ENCODE results near the gene NKAIN2. TPM values are rescaled to one million over a fixed set of nuclear protein-coding genes. Genes with fewer than 3 reads are reported as not detected.
"Not testable (repeated sequence)": the region's sequence is repeated elsewhere in the genome, so short reads cannot be mapped to it uniquely, and the experiment has no call there.

Gene NKAIN2
- total RNA-seq, 1 experiment from 2014 or later = 0.15 TPM

DNA sequence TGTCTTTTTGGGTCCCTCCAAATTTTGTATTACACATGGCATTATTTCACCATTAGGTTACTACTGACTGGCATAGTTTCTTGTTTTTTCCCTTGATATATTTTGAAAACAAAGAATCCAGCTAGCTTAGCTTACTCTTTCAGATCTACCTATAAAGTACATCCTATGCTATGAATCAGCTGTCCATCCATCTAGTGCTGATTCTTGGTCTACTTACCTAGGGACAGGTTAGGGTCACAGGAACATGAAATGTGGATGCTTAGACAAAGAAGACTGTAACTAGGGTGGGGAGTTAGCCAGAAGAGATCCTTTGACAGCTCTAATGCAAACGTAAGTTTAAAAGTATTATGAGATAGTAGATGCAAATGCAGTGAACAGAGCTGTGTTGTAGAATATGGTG lies 91.7 kb downstream of the NKAIN2 start:
- DNase-seq (ENCODE audit: low read depth) = no peak

- no peak for DNase-seq (ENCODE audit: low read depth)
These were observed 92.1 kb downstream of the NKAIN2 start for GRCh38 chr6:123895806-123896205.

GRCh38 chr6:123896869-123897268 lies 93.2 kb downstream of the NKAIN2 start:
- DNase-seq (ENCODE audit: low read depth) = no peak

DNA sequence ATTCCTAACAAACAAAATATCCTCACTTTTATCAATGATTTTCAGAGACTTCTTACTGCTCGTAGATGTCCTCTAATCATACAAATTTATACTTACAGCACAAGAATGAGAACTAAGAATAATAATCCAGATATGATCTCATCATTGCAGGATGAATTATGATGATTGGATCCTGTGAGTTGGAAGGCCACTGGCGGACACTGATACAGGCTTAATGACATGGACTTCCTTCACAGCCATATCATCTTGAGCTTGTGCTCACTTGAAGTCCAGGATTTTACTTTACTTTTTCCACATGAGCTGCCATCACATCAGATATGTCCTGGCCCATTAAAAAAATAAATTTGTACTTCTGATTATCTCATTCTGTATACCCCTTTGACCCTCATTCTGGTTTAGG lies 94.3 kb downstream of the NKAIN2 start:
- DNase-seq (ENCODE audit: low read depth) = no peak

GRCh38 chr6:123898665-123899064 lies 95.0 kb downstream of the NKAIN2 start:
- DNase-seq (ENCODE audit: low read depth) = no peak

DNA sequence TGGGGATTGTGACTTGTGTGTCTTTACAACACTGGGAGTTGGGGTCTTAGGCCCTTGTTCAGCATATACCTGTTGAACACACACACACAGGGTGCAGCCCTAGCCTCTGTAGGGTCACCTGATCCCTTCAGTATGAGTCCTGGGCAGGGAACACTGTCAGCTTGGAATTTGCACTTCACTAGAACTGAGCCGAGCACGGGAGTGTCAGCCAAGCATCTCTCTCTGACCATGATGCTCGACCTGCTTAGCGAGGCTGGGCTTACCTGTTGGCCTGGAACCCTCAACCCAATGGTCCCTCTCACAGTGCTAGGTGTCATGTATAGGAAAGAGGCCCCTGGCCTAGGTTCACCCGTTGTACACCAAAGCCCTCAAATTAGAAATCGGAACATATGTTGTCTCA lies 96.1 kb downstream of the NKAIN2 start:
- no peak for DNase-seq (ENCODE audit: low read depth)

DNA sequence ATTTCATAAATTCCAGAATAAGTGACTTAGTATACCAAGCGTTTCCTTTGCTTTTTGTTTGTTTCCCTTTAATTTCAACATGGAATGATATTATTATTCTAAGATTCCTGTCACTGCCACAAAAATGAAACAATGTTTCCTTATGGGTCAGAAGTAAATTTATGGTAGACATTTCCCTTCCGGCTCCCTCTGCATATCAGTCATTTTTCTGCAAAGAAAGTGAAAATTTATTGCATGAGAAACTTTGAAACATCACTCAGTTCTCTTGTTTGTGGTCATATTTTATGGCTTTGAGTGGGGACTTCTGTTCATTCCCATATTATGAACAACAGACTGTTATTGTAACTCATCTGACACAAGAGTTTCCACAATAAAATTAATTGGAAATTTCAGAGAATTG lies 97.8 kb downstream of the NKAIN2 start:
- no peak for DNase-seq (ENCODE audit: low read depth)

DNA sequence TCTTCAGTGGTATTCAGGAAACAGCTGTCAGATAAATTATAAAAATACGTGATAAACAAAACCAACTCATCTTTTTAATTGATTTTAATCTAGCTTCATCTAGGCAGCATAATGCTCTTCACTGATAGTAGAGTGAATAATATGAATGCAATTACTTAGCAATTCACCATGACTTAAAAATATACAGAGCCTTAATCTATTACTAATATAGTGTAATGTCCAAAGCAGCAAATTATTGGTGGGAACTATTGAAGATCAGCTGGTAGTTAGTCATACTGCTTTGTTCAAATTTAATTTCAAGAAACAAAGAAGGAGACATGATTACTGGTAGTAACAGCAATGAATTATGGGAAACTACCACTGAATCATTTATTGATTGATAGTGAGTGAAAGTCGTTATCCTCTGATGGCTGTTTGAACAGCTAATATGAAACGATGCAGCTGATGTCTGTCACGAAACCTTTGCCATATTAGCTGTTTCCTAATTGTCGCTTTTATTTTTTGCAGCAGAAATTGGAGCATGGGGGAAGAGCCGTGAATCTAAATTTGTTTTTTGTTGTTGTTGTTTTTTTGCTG lies 99.2 kb downstream of the NKAIN2 start:
- DNase-seq (ENCODE audit: low read depth) = no peak

DNA sequence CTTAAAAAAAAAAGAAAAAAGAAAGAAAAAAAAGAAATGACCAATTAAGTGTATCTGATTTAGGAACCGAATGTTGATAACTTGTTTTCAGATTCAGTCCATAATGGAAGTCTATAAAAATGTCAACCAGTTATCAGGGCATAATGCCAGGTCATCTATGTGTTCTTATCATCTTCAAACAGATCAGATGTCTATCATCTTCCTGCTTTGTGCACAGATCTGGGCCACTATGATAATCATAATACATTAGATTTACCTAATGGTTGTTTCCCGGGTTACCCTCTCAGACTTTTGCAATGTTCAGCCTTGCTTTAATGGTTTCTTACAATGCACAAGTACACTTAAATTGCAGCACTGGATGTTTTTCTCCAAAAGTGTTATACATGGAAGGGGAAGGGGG lies 100.6 kb downstream of the NKAIN2 start:
- DNase-seq (ENCODE audit: low read depth) = no peak

- DNase-seq (ENCODE audit: low read depth) = no peak
These were observed 105.1 kb downstream of the NKAIN2 start for GRCh38 chr6:123908797-123909196.

DNA sequence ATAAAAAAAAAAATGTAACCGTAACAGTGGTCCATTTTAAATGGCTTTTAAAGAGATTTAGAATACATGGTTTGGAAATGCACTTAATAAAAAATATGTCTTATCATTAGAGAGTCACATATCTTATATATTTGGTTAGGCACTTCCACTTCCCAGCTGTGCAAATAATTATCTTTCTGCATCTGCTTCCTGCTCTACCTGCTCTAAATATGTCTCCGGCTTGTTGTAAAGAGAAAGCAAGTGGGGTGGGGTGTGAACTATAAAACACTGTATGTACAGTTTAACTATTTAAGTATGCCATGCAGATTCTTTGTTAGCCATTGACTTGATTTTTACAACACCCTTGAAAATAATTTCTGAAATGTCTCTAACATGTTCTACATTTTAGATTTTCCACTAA lies 106.3 kb downstream of the NKAIN2 start:
- DNase-seq (ENCODE audit: low read depth) = no peak

- DNase-seq (ENCODE audit: low read depth) = no peak
These were observed 110.2 kb downstream of the NKAIN2 start for GRCh38 chr6:123913863-123914262.

- DNase-seq (ENCODE audit: low read depth) = not testable (repeated sequence)
These were observed 119.7 kb downstream of the NKAIN2 start for GRCh38 chr6:123923379-123923778.

DNA sequence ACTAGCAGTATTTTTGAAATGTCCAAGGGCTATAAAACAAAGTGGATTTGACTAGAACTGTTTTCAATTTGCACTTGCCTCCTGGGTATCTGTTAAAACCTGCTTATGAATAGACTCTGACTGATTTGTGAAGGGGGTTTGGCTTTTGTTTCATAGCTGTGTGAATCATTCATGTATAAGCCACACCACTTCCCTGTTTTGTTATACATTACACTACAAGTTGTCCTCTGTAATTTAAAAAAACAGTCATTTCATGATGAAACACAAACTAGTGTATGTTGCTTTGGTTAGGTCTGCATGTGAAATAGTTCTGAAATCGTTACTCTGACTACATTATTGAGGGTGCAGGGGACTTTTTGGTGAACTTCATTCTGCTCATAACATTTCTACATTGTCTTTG lies 121.7 kb downstream of the NKAIN2 start:
- DNase-seq (ENCODE audit: low read depth) = no peak

DNA sequence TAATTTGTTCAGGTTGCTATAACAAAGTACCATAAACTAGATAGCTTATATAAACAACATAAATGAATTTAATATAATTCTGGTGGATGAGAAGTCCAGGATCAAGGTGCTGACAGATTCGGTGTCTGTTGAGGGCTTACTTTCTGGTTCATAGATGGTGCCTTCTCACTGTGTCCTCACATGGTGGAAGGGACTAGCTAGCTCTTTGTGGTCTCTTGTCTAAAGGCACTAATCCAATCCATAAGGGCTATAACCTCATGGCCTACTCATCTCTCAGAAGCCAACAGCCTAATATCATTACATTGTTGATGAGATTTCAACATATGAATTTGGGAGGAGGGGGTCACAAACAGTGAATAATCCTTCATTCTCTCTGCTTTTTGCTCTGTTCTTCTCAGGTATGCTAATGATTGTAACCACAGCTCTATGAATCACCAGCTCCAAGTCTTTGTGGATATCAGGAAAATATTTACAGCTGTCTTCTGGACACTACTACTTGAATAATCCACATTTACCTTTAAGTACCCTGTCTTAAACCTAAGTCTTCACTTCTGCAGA lies 122.3 kb downstream of the NKAIN2 start:
- DNase-seq (ENCODE audit: low read depth) = peak; percentile 3

DNA sequence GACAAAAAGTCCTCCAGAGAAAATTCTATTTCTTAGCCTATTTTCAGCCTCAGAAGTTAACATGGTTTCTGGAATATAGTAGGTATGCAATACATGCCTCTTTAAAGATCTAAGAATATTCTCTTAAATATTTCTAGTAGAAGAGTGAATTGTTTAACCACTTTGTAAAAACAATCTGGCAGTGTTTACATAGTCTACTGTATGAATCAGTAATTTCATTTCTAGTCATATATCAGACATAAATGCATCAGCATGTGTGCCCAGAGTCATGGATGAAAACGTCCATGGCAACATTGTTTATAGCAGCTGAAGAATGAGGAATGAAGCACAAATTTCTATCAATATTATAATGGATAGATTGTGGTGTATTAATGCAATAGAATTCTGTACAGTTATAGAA lies 124.9 kb downstream of the NKAIN2 start:
- no peak for DNase-seq (ENCODE audit: low read depth)

DNA sequence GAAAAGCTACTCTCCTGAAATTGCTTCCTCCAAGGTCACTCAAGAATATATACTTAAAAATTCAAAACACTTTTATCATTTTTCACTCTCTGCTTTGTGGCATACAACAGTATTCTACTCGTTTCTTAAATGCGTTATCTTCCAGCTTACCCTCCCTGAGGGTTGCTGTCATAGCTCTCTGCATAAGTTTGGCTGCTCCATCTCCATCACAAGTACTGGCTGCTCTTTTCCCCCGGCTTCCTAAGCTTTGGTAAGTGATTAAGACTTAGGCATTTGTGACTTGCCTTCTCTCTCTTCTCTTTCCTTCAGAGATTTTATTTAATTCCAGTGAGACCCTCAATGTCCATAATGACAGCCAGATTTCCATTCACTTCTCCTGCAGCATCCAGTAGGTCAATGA lies 128.3 kb downstream of the NKAIN2 start:
- DNase-seq (ENCODE audit: low read depth) = no peak

DNA sequence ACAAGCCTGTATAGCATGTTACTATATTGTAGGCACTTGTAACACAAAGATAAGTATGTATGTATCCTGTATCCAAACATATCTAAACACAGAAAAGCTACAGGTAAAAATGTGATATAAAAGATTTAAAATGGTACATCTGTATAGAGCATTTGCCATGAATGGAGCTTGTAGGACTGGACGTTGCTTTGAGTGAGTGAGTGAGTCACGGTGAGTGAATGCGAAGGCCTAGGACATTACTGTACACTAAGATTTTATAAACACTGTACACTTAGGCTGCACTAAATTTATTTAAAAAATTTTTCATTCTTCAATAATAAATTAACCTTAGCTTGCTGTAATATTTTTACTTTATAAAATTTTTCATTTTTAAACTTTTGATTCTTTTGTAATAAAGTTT lies 136.9 kb downstream of the NKAIN2 start:
- DNase-seq (ENCODE audit: low read depth) = peak; percentile 5

- no peak for DNase-seq (ENCODE audit: low read depth)
These were observed 138.2 kb downstream of the NKAIN2 start for GRCh38 chr6:123941855-123942254.

GRCh38 chr6:123945386-123945785 lies 141.7 kb downstream of the NKAIN2 start:
- DNase-seq (ENCODE audit: low read depth) = no peak

GRCh38 chr6:123953920-123954319 lies 150.3 kb downstream of the NKAIN2 start:
- peak; percentile 4 for DNase-seq (ENCODE audit: low read depth)

- DNase-seq (ENCODE audit: low read depth) = no peak
These were observed 153.0 kb downstream of the NKAIN2 start for GRCh38 chr6:123956492-123957139.

- no peak for DNase-seq (ENCODE audit: low read depth)
These were observed 158.8 kb downstream of the NKAIN2 start for GRCh38 chr6:123962508-123962907.

GRCh38 chr6:123965894-123966293 lies 162.2 kb downstream of the NKAIN2 start:
- DNase-seq (ENCODE audit: low read depth) = peak; percentile 10

All from M059J (cell line).